Measurements from ENCODE around the gene KCNJ9. TPM values are rescaled to one million over a fixed set of nuclear protein-coding genes. Genes with fewer than 3 reads are reported as not detected.

Gene KCNJ9
- total RNA-seq, 1 experiment from 2014 or later = 0.09 TPM

DNA sequence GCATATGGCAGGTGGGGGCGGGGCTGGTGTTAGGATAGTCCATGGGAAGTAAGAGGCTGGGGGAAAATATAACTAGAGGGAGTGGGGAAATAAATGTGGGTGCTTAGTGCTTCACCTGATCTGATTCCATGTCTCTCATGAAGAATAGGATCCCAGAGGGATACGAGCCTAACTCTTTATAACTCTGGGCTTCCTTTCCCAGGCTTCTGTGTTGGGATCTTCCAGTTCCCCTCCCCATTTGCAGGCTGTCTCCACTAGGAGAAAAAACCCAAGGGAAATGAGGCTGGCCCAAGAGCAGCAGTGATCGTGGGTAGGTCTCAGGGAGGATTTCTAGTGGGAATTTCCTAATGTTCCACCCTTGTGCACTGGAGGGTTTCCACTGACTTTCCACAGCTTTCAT, 1.6 kb downstream of the KCNJ9 start:
- H3K56ac ChIP-seq (ENCODE audit: insufficient read length, low read depth, low read length) = no peak overlapping the region
- DNase-seq = no peak
- Mint-ChIP-seq H3K4me1 (peaks cover 9 to 10% of the 10 kb centered on the region in 2 experiments), H3K27me3 (ENCODE audit: low read depth) (peaks cover 75% of the 10 kb centered on the region), H3K36me3 (ENCODE audit: insufficient read depth in 1 of 3, low read depth in 3 of 3) (peaks cover 0 to 9% (median 5%) of the 10 kb centered on the region in 3 experiments; a peak in 4 of 7 replicates), H3K9me3 (no peaks in the 10 kb centered on the region; a peak in 1 of 5 replicates), H3K27ac (no peak overlapping the region; a peak in 1 of 7 replicates), H3K4me3 (peak overlapping the region in 1 of 2 experiments; percentile 29; a peak in 1 of 5 replicates)
- H2BK5ac ChIP-seq (ENCODE audit: insufficient read length, low read length) = no peak overlapping the region
- no peaks in the 10 kb centered on the region for H3K9me3 ChIP-seq (ENCODE audit: control insufficient read depth, low read depth, low read length)
- no peak overlapping the region for H2AK5ac ChIP-seq (ENCODE audit: insufficient read length, low read length)
- no peak overlapping the region for H3K9ac ChIP-seq (ENCODE audit: extremely low read depth, insufficient read length, low read length)
- WGBS (ENCODE audit: extremely low coverage, insufficient read length, low lambda C conversion rate) = no CpG with 5 or more reads among the region's 3 CpGs
- H3K27ac ChIP-seq (ENCODE audit: insufficient read length, low read depth, low read length) = no peak overlapping the region
- no peak overlapping the region for H2AFZ ChIP-seq (ENCODE audit: low read length)
- no peaks in the 10 kb centered on the region for H4K20me1 ChIP-seq (ENCODE audit: control insufficient read depth, insufficient read depth, insufficient read length)
- peaks cover 7% of the 10 kb centered on the region; the same call in 1 of the 2 replicates for H3K27me3 ChIP-seq (ENCODE audit: insufficient read depth, low read length)
- H3K79me2 ChIP-seq (ENCODE audit: insufficient read depth, low read length) = no peaks in the 10 kb centered on the region
- H3K18ac ChIP-seq (ENCODE audit: insufficient read length, low read depth, low read length) = no peak overlapping the region
- no peak overlapping the region for H3K23ac ChIP-seq (ENCODE audit: insufficient read length, low read depth, low read length)
- no peak overlapping the region for H2BK20ac ChIP-seq (ENCODE audit: low read depth, low read length, poor library complexity, severe bottlenecking)
- no peak overlapping the region for H3K14ac ChIP-seq (ENCODE audit: insufficient read depth, low read length)
- H2BK15ac ChIP-seq (ENCODE audit: low read depth, low read length) = no peak overlapping the region
- H3T11ph ChIP-seq (ENCODE audit: low read length) = no peak overlapping the region
- H4K8ac ChIP-seq (replicated peaks; ENCODE audit: insufficient read length, low read depth, low read length) = no peak overlapping the region
- H3K4me1 ChIP-seq (ENCODE audit: insufficient read depth, low read length) = no peaks in the 10 kb centered on the region; the same call in 1 of the 2 replicates
- no peak overlapping the region for H3K4ac ChIP-seq (ENCODE audit: low read depth, low read length)
- no peak overlapping the region for H4K91ac ChIP-seq (ENCODE audit: insufficient read length, low read depth, low read length)
- no peak overlapping the region for H3K4me2 ChIP-seq (ENCODE audit: insufficient read depth, insufficient read length, low read length)
- no peak overlapping the region for H4K5ac ChIP-seq (ENCODE audit: insufficient read length, low read depth, low read length)
- no peaks in the 10 kb centered on the region for H3K79me1 ChIP-seq (ENCODE audit: insufficient read depth, low read depth, low read length, poor library complexity, severe bottlenecking)
- H2BK120ac ChIP-seq (ENCODE audit: low read depth, low read length, poor library complexity, severe bottlenecking) = no peak overlapping the region
- no peaks in the 10 kb centered on the region for H3K23me2 ChIP-seq (ENCODE audit: insufficient read length, low read depth, low read length, poor library complexity, severe bottlenecking)
- TF ChIP-seq, protein P1, sequence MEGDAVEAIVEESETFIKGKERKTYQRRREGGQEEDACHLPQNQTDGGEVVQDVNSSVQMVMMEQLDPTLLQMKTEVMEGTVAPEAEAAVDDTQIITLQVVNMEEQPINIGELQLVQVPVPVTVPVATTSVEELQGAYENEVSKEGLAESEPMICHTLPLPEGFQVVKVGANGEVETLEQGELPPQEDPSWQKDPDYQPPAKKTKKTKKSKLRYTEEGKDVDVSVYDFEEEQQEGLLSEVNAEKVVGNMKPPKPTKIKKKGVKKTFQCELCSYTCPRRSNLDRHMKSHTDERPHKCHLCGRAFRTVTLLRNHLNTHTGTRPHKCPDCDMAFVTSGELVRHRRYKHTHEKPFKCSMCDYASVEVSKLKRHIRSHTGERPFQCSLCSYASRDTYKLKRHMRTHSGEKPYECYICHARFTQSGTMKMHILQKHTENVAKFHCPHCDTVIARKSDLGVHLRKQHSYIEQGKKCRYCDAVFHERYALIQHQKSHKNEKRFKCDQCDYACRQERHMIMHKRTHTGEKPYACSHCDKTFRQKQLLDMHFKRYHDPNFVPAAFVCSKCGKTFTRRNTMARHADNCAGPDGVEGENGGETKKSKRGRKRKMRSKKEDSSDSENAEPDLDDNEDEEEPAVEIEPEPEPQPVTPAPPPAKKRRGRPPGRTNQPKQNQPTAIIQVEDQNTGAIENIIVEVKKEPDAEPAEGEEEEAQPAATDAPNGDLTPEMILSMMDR (conservative IDR thresholded peaks at IDR 0.05) = no peak
- no peak overlapping the region for H2BK12ac ChIP-seq (ENCODE audit: insufficient read length, low read depth, low read length)
